Esophagus squamous epithelium (tissue), 4 donors: ENCODE data around the gene ERN2.

Experiments used
- POLR2A ChIP-seq, 4 donors: fragments of 450-650 bp; IDR thresholded peaks; one replicate each; pipeline ENCODE4 v1.6.1; 2017; ENCODE audit warnings: antibody characterized with exemption in 4 of 4, mild to moderate bottlenecking in 4 of 4, moderate library complexity in 3 of 4
- TF ChIP-seq, protein P1 (sequence below), 6 experiments: fragments of 450-650 bp in 4 of 6; fragments of 200-600 bp in 2 of 6; sonication (generic) in 2 of 6; IDR thresholded peaks; one replicate each; pipeline ENCODE4 v1.5.1; 2016 to 2019; ENCODE audit warnings: antibody characterized with exemption in 6 of 6, mild to moderate bottlenecking in 4 of 6, moderate library complexity in 4 of 6

- TF ChIP-seq, protein P1, sequence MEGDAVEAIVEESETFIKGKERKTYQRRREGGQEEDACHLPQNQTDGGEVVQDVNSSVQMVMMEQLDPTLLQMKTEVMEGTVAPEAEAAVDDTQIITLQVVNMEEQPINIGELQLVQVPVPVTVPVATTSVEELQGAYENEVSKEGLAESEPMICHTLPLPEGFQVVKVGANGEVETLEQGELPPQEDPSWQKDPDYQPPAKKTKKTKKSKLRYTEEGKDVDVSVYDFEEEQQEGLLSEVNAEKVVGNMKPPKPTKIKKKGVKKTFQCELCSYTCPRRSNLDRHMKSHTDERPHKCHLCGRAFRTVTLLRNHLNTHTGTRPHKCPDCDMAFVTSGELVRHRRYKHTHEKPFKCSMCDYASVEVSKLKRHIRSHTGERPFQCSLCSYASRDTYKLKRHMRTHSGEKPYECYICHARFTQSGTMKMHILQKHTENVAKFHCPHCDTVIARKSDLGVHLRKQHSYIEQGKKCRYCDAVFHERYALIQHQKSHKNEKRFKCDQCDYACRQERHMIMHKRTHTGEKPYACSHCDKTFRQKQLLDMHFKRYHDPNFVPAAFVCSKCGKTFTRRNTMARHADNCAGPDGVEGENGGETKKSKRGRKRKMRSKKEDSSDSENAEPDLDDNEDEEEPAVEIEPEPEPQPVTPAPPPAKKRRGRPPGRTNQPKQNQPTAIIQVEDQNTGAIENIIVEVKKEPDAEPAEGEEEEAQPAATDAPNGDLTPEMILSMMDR (IDR thresholded peaks at IDR 0.05) = no peak
- no peak for TF ChIP-seq POLR2A (IDR thresholded peaks at IDR 0.05)
Observed at GRCh38 chr16:23710008-23710407, 3.0 kb downstream of the ERN2 start.
